GM23338 (cell line): ENCODE data around the gene ATP9A. TPM values are rescaled to one million over a fixed set of nuclear protein-coding genes. Genes with fewer than 3 reads are reported as not detected.

Experiments
- ATAC-seq: fragments of 200-7000 bp; cut with Tn5 transposase; 3 replicates; pipeline ENCODE4 v1.9.1; 2020
- DNase-seq: peaks from one replicate; pipeline ENCODE4 v3.0.0-alpha.2; 2015; ENCODE audit warnings: low spot score
- H2AFZ ChIP-seq: fragments of 200-600 bp; sonication (generic); 2 replicates; pipeline ENCODE4 v1.8.0; 2016; ENCODE audit warnings: antibody characterized with exemption, mild to moderate bottlenecking, moderate library complexity
- H3F3A ChIP-seq: fragments of 200-600 bp; sonication (generic); replicated peaks from 2 replicates; pipeline ENCODE4 v1.8.0; 2017; ENCODE audit warnings: antibody characterized with exemption, mixed run types, low read depth
- H3K27ac ChIP-seq: fragments of 200-600 bp; sonication (generic); 2 replicates; pipeline ENCODE4 v1.6.1; 2016; ENCODE audit warnings: low read depth
- H3K27me3 ChIP-seq: fragments of 200-600 bp; sonication (generic); 2 replicates; pipeline ENCODE4 v1.8.0; 2016; ENCODE audit warnings: mild to moderate bottlenecking, mixed run types, moderate library complexity; ENCODE audit not compliant: insufficient read depth
- H3K36me3 ChIP-seq: fragments of 200-600 bp; sonication (generic); 2 replicates; pipeline ENCODE4 v1.8.0; 2016; ENCODE audit warnings: mild to moderate bottlenecking; ENCODE audit not compliant: insufficient read depth
- H3K4me1 ChIP-seq: fragments of 200-600 bp; sonication (generic); 2 replicates; pipeline ENCODE4 v1.8.0; 2016; ENCODE audit warnings: mild to moderate bottlenecking, moderate library complexity; ENCODE audit not compliant: insufficient read depth
- H3K4me2 ChIP-seq: fragments of 200-600 bp; sonication (generic); 2 replicates; pipeline ENCODE4 v1.7.1; 2017; ENCODE audit warnings: mixed run types
- H3K4me3 ChIP-seq: fragments of 200-600 bp; sonication (generic); 2 replicates; pipeline ENCODE4 v1.6.1; 2016; ENCODE audit warnings: mixed run types
- H3K79me2 ChIP-seq: fragments of 200-600 bp; sonication (generic); replicated peaks from 2 replicates; pipeline ENCODE4 v1.8.0; 2017; ENCODE audit warnings: mild to moderate bottlenecking; ENCODE audit not compliant: insufficient read depth
- H3K9me2 ChIP-seq: fragments of 200-600 bp; sonication (generic); 2 replicates; pipeline ENCODE4 v1.8.0; 2017; ENCODE audit not compliant: insufficient read depth
- H4K20me1 ChIP-seq: fragments of 200-600 bp; sonication (generic); replicated peaks from 2 replicates; pipeline ENCODE4 v1.8.0; 2017; ENCODE audit warnings: mild to moderate bottlenecking; ENCODE audit not compliant: insufficient read depth
- H3K27ac Mint-ChIP-seq: 2 replicates; pipeline ENCODE4 v1.8.0; 2020; ENCODE audit warnings: inconsistent platforms, mild to moderate bottlenecking, moderate library complexity, mixed read lengths
- H3K27me3 Mint-ChIP-seq: 3 replicates; pipeline ENCODE4 v1.8.0; 2022; ENCODE audit warnings: low read depth, mild to moderate bottlenecking, moderate library complexity, mixed read lengths, inconsistent platforms; ENCODE audit not compliant: insufficient read depth, poor library complexity
- H3K36me3 Mint-ChIP-seq: 3 replicates; pipeline ENCODE4 v1.8.0; 2021; ENCODE audit warnings: low read depth, mild to moderate bottlenecking, inconsistent platforms, moderate library complexity, mixed read lengths
- H3K4me1 Mint-ChIP-seq: 3 replicates; pipeline ENCODE4 v1.8.0; 2020; ENCODE audit warnings: mild to moderate bottlenecking, inconsistent platforms, mixed read lengths
- H3K4me3 Mint-ChIP-seq: 3 replicates; pipeline ENCODE4 v1.8.0; 2021; ENCODE audit warnings: moderate library complexity, mild to moderate bottlenecking, inconsistent platforms, mixed read lengths
- H3K9me3 Mint-ChIP-seq: 3 replicates; pipeline ENCODE4 v1.8.0; 2020; ENCODE audit warnings: moderate library complexity, mild to moderate bottlenecking, inconsistent platforms, mixed read lengths
- CREB1 ChIP-seq: fragments of 250-450 bp; sonication (Bioruptor Pico); IDR thresholded peaks from 2 replicates; pipeline ENCODE4 v1.5.0; 2020; ENCODE audit warnings: low read depth, mild to moderate bottlenecking, moderate library complexity
- EZH2 ChIP-seq: fragments of 200-600 bp; sonication (generic); IDR thresholded peaks from one replicate; pipeline ENCODE4 v1.8.0; 2017; ENCODE audit warnings: antibody characterized with exemption, mild to moderate bottlenecking, low read depth; ENCODE audit not compliant: unreplicated experiment
- EZH2phosphoT487 ChIP-seq: fragments of 200-600 bp; sonication (generic); IDR thresholded peaks from one replicate; pipeline ENCODE4 v1.8.1; 2018; ENCODE audit warnings: antibody characterized with exemption; ENCODE audit not compliant: unreplicated experiment
- JUNB ChIP-seq: IDR thresholded peaks from one replicate; pipeline ENCODE4 v1.6.1; 2016; ENCODE audit warnings: antibody characterized with exemption; ENCODE audit not compliant: unreplicated experiment
- NANOG ChIP-seq: IDR thresholded peaks from 2 replicates; pipeline ENCODE4 v1.6.1; 2016; ENCODE audit warnings: antibody characterized with exemption, borderline replicate concordance
- POLR2AphosphoS5 ChIP-seq: IDR thresholded peaks from 2 replicates; pipeline ENCODE4 v1.6.1; 2016; ENCODE audit warnings: antibody characterized with exemption, low read depth
- STAT1 ChIP-seq: IDR thresholded peaks from one replicate; pipeline ENCODE4 v1.6.1; 2016; ENCODE audit warnings: antibody characterized with exemption; ENCODE audit not compliant: unreplicated experiment
- ZNF114 ChIP-seq: fragments of 250-450 bp; sonication (Bioruptor Pico); IDR thresholded peaks from 2 replicates; pipeline ENCODE4 v1.5.0; 2020; ENCODE audit warnings: mild to moderate bottlenecking, moderate library complexity
- ZNF331 ChIP-seq: fragments of 250-450 bp; sonication (Bioruptor Pico); IDR thresholded peaks from 2 replicates; pipeline ENCODE4 v1.5.0; 2020; ENCODE audit warnings: low read depth, mild to moderate bottlenecking, moderate library complexity
- polyA plus RNA-seq: library from polyadenylated mRNA; unstranded; fragments of >200 nt; fragmentation: Nextera tagmentation; extraction: Ambion mirVana; gene quantifications from 2 replicates; pipeline ENCODE4 v1.2.1, GENCODE V29; 2016
- total RNA-seq: library from RNA; depleted of rRNA; stranded (reverse); fragments of >200 nt; shearing (Covaris generic); gene quantifications from 2 replicates; pipeline ENCODE4 v1.2.3, GENCODE V29; 2014
- TF ChIP-seq, protein P1 (sequence below): fragments of 250-450 bp; sonication (Bioruptor Pico); IDR thresholded peaks from 2 replicates; pipeline ENCODE4 v1.5.0; 2020; ENCODE audit warnings: mild to moderate bottlenecking, moderate library complexity

Gene ATP9A
- total and polyA plus RNA-seq, 2 experiments from 2014 or later: 0.94 to 5.9 TPM

DNA sequence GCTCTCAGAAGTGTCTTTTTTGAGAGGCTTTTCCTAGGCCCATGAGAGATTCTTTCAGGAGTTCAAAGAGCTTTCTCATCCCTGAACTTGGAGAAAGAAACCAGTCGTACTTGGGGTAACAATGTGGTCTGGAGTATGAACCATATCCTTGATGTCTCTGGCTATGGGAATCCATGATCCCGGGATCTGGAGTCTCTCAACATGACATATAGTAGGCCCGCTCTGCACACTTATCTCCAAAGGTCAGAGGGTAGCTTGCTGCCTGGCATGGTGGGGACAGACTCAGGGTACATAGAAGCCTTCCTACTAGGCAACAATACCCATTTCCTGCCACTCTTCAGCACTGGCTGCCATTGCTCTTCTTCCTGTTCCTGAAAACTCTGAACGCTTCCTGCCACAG, 183.5 kb downstream of the ATP9A start (continued):
- TF ChIP-seq POLR2AphosphoS5 (no peak), JUNB (no peak), EZH2phosphoT487 (no peak), CREB1 (CRISPR knock-in tag) (no peak), NANOG (no peak), ZNF331 (CRISPR knock-in tag) (no peak), ZNF114 (no peak), EZH2 (no peak)
- TF ChIP-seq, protein P1, sequence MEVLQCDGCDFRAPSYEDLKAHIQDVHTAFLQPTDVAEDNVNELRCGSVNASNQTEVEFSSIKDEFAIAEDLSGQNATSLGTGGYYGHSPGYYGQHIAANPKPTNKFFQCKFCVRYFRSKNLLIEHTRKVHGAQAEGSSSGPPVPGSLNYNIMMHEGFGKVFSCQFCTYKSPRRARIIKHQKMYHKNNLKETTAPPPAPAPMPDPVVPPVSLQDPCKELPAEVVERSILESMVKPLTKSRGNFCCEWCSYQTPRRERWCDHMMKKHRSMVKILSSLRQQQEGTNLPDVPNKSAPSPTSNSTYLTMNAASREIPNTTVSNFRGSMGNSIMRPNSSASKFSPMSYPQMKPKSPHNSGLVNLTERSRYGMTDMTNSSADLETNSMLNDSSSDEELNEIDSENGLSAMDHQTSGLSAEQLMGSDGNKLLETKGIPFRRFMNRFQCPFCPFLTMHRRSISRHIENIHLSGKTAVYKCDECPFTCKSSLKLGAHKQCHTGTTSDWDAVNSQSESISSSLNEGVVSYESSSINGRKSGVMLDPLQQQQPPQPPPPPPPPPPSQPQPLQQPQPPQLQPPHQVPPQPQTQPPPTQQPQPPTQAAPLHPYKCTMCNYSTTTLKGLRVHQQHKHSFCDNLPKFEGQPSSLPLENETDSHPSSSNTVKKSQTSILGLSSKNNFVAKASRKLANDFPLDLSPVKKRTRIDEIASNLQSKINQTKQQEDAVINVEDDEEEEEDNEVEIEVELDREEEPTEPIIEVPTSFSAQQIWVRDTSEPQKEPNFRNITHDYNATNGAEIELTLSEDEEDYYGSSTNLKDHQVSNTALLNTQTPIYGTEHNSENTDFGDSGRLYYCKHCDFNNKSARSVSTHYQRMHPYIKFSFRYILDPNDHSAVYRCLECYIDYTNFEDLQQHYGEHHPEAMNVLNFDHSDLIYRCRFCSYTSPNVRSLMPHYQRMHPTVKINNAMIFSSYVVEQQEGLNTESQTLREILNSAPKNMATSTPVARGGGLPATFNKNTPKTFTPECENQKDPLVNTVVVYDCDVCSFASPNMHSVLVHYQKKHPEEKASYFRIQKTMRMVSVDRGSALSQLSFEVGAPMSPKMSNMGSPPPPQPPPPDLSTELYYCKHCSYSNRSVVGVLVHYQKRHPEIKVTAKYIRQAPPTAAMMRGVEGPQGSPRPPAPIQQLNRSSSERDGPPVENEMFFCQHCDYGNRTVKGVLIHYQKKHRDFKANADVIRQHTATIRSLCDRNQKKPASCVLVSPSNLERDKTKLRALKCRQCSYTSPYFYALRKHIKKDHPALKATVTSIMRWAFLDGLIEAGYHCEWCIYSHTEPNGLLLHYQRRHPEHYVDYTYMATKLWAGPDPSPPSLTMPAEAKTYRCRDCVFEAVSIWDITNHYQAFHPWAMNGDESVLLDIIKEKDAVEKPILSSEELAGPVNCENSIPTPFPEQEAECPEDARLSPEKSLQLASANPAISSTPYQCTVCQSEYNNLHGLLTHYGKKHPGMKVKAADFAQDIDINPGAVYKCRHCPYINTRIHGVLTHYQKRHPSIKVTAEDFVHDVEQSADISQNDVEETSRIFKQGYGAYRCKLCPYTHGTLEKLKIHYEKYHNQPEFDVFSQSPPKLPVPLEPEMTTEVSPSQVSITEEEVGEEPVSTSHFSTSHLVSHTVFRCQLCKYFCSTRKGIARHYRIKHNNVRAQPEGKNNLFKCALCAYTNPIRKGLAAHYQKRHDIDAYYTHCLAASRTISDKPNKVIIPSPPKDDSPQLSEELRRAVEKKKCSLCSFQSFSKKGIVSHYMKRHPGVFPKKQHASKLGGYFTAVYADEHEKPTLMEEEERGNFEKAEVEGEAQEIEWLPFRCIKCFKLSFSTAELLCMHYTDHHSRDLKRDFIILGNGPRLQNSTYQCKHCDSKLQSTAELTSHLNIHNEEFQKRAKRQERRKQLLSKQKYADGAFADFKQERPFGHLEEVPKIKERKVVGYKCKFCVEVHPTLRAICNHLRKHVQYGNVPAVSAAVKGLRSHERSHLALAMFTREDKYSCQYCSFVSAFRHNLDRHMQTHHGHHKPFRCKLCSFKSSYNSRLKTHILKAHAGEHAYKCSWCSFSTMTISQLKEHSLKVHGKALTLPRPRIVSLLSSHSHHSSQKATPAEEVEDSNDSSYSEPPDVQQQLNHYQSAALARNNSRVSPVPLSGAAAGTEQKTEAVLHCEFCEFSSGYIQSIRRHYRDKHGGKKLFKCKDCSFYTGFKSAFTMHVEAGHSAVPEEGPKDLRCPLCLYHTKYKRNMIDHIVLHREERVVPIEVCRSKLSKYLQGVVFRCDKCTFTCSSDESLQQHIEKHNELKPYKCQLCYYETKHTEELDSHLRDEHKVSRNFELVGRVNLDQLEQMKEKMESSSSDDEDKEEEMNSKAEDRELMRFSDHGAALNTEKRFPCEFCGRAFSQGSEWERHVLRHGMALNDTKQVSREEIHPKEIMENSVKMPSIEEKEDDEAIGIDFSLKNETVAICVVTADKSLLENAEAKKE (CRISPR knock-in tag): no peak

DNA sequence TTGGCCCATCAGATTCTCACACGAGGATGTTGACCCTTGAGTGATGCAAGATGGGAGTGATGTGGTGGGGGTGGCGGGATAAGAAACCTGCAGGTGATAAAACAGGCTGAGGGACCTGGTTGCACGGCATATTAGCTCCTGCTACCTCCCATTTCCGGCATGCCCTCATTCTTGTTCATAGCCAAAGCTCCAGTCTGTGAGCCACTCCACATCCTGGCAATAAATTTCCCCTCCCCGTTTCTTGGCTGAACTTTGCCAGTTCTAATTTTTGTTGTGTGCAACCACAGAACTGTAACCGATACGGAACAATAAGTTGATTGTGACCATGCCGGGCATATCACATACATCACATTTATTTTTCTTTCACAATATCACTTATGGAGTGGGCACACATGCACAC, 184.1 kb downstream of the ATP9A start:
- H3K79me2 ChIP-seq: no peaks in the 10 kb centered on the region
- ATAC-seq: no peak
- peaks cover 8% of the 10 kb centered on the region; the same call in 1 of the 2 replicates for H3K9me2 ChIP-seq
- Mint-ChIP-seq H3K27ac (no peak overlapping the region), H3K36me3 (no peaks in the 10 kb centered on the region), H3K27me3 (peaks cover 7% of the 10 kb centered on the region), H3K4me3 (no peak overlapping the region), H3K9me3 (no peaks in the 10 kb centered on the region), H3K4me1 (no peaks in the 10 kb centered on the region)
- no peak overlapping the region for H3K4me3 ChIP-seq
- H3K4me2 ChIP-seq: no peak overlapping the region
- H2AFZ ChIP-seq: no peak overlapping the region
- no peak for DNase-seq
- H3K4me1 ChIP-seq: no peaks in the 10 kb centered on the region
- H3F3A ChIP-seq: no peaks in the 10 kb centered on the region
- no peak overlapping the region for H3K27ac ChIP-seq
- H3K27me3 ChIP-seq: no peaks in the 10 kb centered on the region
- H4K20me1 ChIP-seq: no peaks in the 10 kb centered on the region
- no peaks in the 10 kb centered on the region for H3K36me3 ChIP-seq
- TF ChIP-seq, protein P1 (CRISPR knock-in tag): no peak
- TF ChIP-seq CREB1 (CRISPR knock-in tag) (no peak), EZH2 (no peak), STAT1 (no peak), NANOG (no peak), EZH2phosphoT487 (no peak)
